Measurements from ENCODE around the gene CETP. TPM values are rescaled to one million over a fixed set of nuclear protein-coding genes. Genes with fewer than 3 reads are reported as not detected.

Gene CETP
- total and polyA plus RNA-seq, 2 of the 13 experiments (the other 11 are each of a cell fraction or from before 2014, with no cell fraction given): 0.31 to 9.8 TPM

DNA sequence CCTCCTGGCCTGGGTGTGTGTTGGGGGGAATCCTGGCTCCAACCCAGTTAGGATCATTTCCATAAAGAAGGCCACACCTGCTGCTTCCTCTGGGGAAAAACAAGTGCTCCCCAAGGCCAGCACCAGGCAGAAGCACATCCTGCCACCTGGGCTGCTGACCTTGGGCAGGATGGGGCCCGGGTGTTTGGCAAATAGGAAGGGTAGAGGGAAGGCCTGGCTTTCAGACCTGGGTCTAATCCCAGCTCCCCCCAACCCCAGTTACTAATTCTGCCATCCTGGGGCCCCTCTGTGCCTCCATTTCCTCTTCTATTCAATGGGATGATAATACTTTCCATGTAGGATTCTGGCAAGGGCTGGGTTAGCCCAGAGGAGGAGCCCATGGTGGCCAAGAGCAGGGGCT lies 24.6 kb downstream of the CETP start (continued):
- TF ChIP-seq, protein P1, sequence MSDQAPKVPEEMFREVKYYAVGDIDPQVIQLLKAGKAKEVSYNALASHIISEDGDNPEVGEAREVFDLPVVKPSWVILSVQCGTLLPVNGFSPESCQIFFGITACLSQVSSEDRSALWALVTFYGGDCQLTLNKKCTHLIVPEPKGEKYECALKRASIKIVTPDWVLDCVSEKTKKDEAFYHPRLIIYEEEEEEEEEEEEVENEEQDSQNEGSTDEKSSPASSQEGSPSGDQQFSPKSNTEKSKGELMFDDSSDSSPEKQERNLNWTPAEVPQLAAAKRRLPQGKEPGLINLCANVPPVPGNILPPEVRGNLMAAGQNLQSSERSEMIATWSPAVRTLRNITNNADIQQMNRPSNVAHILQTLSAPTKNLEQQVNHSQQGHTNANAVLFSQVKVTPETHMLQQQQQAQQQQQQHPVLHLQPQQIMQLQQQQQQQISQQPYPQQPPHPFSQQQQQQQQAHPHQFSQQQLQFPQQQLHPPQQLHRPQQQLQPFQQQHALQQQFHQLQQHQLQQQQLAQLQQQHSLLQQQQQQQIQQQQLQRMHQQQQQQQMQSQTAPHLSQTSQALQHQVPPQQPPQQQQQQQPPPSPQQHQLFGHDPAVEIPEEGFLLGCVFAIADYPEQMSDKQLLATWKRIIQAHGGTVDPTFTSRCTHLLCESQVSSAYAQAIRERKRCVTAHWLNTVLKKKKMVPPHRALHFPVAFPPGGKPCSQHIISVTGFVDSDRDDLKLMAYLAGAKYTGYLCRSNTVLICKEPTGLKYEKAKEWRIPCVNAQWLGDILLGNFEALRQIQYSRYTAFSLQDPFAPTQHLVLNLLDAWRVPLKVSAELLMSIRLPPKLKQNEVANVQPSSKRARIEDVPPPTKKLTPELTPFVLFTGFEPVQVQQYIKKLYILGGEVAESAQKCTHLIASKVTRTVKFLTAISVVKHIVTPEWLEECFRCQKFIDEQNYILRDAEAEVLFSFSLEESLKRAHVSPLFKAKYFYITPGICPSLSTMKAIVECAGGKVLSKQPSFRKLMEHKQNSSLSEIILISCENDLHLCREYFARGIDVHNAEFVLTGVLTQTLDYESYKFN (CRISPR knock-in tag; conservative IDR thresholded peaks at IDR 0.05): peak; percentile 76
- TF ChIP-seq ZNF263 (CRISPR knock-in tag; IDR thresholded peaks at IDR 0.05) (peak; percentile 95), RXRB (CRISPR knock-in tag; IDR thresholded peaks at IDR 0.05; ENCODE audit: borderline replicate concordance) (no peak; the same call in 1 of the 2 replicates), PITX1 (CRISPR knock-in tag; IDR thresholded peaks at IDR 0.05) (peak; percentile 62; the same call in 1 of the 2 replicates), RELA (CRISPR knock-in tag; IDR thresholded peaks at IDR 0.05) (0 out of 2 replicates have a peak, but pooled peaks have one; percentile 56), HMG20A (CRISPR knock-in tag; IDR thresholded peaks at IDR 0.05; ENCODE audit: borderline replicate concordance) (peak; percentile 19; the same call in 1 of the 2 replicates), ZNF788 (CRISPR knock-in tag; IDR thresholded peaks at IDR 0.05; ENCODE audit: borderline replicate concordance) (no peak; the same call in 1 of the 2 replicates), SIN3B (IDR thresholded peaks at IDR 0.05; ENCODE audit: low read length) (no peak), HDAC1 (CRISPR knock-in tag; IDR thresholded peaks at IDR 0.05) (peak; percentile 66; the same call in 1 of the 2 replicates), STAG1 (CRISPR knock-in tag; IDR thresholded peaks at IDR 0.05) (0 out of 2 replicates have a peak, but pooled peaks have one; percentile 2), MED1 (CRISPR knock-in tag; IDR thresholded peaks at IDR 0.05) (peak; percentile 75), LCORL (IDR thresholded peaks at IDR 0.05) (no peak), LCORL (CRISPR knock-in tag; IDR thresholded peaks at IDR 0.05) (0 out of 2 replicates have a peak, but pooled peaks have one; percentile 21)
- TF ChIP-seq, protein P2, sequence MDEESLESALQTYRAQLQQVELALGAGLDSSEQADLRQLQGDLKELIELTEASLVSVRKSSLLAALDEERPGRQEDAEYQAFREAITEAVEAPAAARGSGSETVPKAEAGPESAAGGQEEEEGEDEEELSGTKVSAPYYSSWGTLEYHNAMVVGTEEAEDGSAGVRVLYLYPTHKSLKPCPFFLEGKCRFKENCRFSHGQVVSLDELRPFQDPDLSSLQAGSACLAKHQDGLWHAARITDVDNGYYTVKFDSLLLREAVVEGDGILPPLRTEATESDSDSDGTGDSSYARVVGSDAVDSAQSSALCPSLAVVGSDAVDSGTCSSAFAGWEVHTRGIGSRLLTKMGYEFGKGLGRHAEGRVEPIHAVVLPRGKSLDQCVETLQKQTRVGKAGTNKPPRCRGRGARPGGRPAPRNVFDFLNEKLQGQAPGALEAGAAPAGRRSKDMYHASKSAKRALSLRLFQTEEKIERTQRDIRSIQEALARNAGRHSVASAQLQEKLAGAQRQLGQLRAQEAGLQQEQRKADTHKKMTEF (CRISPR knock-in tag; IDR thresholded peaks at IDR 0.05): 0 out of 2 replicates have a peak, but pooled peaks have one; percentile 19
- TF ChIP-seq, protein P3, sequence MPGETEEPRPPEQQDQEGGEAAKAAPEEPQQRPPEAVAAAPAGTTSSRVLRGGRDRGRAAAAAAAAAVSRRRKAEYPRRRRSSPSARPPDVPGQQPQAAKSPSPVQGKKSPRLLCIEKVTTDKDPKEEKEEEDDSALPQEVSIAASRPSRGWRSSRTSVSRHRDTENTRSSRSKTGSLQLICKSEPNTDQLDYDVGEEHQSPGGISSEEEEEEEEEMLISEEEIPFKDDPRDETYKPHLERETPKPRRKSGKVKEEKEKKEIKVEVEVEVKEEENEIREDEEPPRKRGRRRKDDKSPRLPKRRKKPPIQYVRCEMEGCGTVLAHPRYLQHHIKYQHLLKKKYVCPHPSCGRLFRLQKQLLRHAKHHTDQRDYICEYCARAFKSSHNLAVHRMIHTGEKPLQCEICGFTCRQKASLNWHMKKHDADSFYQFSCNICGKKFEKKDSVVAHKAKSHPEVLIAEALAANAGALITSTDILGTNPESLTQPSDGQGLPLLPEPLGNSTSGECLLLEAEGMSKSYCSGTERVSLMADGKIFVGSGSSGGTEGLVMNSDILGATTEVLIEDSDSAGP (CRISPR knock-in tag; IDR thresholded peaks at IDR 0.05; ENCODE audit: borderline replicate concordance): no peak; the same call in 1 of the 2 replicates
- TF ChIP-seq, protein P4, sequence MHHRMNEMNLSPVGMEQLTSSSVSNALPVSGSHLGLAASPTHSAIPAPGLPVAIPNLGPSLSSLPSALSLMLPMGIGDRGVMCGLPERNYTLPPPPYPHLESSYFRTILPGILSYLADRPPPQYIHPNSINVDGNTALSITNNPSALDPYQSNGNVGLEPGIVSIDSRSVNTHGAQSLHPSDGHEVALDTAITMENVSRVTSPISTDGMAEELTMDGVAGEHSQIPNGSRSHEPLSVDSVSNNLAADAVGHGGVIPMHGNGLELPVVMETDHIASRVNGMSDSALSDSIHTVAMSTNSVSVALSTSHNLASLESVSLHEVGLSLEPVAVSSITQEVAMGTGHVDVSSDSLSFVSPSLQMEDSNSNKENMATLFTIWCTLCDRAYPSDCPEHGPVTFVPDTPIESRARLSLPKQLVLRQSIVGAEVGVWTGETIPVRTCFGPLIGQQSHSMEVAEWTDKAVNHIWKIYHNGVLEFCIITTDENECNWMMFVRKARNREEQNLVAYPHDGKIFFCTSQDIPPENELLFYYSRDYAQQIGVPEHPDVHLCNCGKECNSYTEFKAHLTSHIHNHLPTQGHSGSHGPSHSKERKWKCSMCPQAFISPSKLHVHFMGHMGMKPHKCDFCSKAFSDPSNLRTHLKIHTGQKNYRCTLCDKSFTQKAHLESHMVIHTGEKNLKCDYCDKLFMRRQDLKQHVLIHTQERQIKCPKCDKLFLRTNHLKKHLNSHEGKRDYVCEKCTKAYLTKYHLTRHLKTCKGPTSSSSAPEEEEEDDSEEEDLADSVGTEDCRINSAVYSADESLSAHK (CRISPR knock-in tag; IDR thresholded peaks at IDR 0.05; ENCODE audit: borderline replicate concordance): no peak
- TF ChIP-seq, protein P5, sequence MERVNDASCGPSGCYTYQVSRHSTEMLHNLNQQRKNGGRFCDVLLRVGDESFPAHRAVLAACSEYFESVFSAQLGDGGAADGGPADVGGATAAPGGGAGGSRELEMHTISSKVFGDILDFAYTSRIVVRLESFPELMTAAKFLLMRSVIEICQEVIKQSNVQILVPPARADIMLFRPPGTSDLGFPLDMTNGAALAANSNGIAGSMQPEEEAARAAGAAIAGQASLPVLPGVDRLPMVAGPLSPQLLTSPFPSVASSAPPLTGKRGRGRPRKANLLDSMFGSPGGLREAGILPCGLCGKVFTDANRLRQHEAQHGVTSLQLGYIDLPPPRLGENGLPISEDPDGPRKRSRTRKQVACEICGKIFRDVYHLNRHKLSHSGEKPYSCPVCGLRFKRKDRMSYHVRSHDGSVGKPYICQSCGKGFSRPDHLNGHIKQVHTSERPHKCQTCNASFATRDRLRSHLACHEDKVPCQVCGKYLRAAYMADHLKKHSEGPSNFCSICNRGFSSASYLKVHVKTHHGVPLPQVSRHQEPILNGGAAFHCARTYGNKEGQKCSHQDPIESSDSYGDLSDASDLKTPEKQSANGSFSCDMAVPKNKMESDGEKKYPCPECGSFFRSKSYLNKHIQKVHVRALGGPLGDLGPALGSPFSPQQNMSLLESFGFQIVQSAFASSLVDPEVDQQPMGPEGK (CRISPR knock-in tag; IDR thresholded peaks at IDR 0.05): peak; percentile 50
- TF ChIP-seq, protein P6, sequence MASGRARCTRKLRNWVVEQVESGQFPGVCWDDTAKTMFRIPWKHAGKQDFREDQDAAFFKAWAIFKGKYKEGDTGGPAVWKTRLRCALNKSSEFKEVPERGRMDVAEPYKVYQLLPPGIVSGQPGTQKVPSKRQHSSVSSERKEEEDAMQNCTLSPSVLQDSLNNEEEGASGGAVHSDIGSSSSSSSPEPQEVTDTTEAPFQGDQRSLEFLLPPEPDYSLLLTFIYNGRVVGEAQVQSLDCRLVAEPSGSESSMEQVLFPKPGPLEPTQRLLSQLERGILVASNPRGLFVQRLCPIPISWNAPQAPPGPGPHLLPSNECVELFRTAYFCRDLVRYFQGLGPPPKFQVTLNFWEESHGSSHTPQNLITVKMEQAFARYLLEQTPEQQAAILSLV (CRISPR knock-in tag; IDR thresholded peaks at IDR 0.05; ENCODE audit: borderline replicate concordance): no peak
